Stimulated activated CD4-positive, alpha-beta T cell treated with anti-CD3 and anti-CD28 coated beads, Interleukin-12 subunit alpha, Interleukin-12 subunit beta, amount 100 ng/mL, for 4 hours (primary cell): Measurements from ENCODE around the gene CDK5RAP1.
"Not testable (repeated sequence)": the region's sequence is repeated elsewhere in the genome, so short reads cannot be mapped to it uniquely, and the experiment has no call there.

Experiments used
- DNase-seq: peaks from one replicate; pipeline ENCODE4 v3.0.0-alpha.2; 2020

The CDK5RAP1 gene

GRCh38 chr20:33418033-33418432 lies 16.7 kb upstream of the CDK5RAP1 start:
- DNase-seq = no peak

GRCh38 chr20:33415948-33416347 lies 14.6 kb upstream of the CDK5RAP1 start:
- DNase-seq = no peak

DNA sequence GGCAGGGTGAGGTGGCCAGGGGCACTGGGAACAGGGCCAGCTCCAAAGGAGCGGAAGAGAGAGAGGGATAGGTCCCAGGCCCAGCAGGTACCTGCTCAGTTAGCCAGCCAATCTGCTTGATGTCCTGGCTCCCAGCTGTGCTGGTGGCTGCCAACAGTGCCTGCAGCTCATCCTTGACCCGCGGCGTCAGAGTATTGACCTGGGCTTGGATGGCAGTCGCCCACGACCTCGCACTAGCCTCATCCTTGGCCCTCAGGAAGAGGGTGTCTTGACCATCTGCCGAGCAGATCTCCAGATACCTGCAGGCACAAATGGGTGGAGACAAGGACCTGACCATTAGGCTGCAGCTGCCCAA lies 11.1 kb upstream of the CDK5RAP1 start:
- DNase-seq = no peak

DNA sequence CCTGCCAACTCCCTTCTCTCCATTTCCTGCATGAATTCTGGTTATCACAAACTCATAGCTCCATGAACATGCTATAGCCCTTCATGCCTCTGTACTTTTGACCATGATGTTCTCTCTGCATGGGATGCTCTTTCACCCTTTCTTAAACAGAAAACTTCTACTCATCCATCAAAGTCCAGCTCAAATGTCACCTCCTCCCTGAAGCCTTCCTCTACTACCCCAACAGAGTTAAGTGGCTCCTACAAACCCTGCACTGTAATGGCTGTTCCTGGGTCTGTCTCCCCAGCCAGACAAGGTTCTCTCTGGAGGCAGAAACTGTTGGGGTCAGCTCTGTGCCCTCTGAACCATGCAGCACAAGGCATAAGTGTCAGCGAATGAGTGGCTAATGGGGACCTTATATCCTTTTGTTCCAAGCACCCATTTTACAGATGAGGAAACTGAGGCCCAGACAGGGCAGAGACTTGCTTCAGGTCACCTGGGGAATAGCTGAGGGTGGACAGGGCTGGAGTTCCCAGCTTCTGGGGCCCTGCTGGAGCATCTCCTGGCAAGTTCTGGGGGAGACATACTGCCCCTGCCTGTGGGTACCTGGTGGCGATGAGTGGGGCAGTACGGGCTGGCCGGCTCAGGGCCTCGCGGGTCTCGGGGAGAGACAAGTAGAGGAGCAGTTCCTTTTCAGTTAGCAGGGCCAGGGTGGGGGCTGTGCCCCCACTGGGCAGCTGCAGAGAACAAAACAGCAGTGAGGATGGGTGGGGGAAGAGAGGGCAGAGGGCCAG lies 10.6 kb upstream of the CDK5RAP1 start:
- DNase-seq = no peak

DNA sequence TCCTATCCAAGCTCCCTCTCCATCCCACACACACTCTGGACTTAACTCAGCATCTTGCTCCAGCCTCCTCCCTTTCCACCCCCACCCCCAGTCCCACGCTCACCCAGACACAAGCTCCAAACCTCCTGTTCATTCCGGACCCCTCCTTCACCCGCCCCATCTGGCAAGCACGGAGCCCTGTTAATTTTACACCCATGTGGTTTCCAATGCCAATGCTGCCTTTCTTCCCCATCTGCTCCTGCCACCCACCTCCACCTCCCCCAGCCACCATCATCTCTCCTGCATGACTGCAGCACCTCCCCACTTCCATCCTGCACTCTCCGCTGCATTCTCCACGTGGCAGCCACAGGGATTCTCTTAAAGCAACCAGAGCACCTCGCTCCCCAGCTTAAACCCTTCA lies 9.9 kb upstream of the CDK5RAP1 start:
- DNase-seq = no peak

DNA sequence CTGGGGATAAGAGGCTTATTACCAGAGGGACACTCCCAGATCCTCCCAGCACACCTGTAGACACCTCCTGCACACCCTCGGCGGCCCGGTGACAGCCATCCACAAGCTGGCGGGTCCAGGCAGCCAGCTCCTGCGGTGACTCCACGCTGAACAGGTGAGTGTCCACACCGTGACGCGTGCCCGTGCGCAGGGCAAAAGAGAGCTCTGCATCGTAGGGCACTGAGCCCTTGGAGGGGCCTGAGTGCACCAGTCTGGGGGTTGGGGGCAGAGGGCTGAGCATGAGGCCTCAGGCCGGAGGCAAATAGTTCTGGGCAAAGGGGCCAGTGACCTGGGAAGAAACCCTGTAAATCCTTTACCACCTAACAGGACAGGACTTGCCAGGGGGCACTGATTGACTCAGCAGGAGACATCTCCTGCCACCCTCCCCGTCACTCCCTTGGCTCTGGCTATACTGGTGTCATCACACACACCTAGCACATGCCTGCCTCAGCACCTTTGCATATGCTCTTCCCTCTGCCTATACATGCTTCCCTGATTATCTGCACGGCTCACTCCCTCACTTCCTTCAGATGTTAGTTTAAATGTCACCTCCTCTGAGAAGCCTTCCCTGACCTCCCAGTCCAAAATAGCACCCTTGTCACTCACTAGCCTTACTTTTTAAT lies 8.9 kb upstream of the CDK5RAP1 start:
- DNase-seq = no peak

GRCh38 chr20:33408716-33409654 lies 7.7 kb upstream of the CDK5RAP1 start:
- no peak for DNase-seq

DNA sequence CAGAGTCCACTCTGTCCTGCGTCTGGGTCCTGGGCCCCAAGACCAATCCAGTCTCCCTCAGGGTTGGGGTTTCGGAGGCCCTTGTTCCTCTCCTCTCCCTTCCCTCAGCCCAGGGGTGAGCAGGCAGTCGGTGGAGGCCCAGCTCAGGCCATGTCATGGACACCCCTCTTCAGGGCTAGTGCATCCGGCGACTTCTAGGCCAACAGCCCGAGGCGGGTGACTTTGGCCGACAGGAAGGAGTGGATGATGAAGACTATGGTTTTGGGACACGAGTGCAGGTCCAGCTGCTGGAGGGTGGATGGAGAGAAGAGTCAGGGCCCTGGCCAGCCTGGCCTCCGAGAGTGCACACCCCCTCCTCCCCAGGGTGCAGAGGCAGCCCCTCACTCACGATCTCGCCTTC lies 7.0 kb upstream of the CDK5RAP1 start:
- DNase-seq = no peak

DNA sequence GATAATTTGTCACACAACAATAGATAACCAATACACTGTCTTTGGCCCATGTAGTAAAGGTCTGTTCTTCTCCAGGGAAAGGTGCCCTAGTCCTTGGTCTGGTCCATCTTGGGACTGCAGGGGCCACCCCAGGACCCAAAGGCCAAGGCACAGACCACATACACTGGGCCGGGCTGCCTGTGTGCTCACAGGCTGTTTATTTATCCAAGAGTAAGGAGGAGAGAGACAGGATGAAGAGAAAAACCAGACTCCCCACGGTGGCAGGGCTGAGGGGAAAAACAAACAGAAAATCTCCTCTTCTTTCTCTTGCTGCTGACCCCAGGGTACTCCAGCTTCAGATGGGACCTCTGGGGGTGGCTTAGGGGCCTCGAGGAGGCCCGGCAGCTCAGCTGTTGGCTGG lies 6.5 kb upstream of the CDK5RAP1 start:
- no peak for DNase-seq

- no peak for DNase-seq
Measured at GRCh38 chr20:33407251-33407650, 5.9 kb upstream of the CDK5RAP1 start.

DNA sequence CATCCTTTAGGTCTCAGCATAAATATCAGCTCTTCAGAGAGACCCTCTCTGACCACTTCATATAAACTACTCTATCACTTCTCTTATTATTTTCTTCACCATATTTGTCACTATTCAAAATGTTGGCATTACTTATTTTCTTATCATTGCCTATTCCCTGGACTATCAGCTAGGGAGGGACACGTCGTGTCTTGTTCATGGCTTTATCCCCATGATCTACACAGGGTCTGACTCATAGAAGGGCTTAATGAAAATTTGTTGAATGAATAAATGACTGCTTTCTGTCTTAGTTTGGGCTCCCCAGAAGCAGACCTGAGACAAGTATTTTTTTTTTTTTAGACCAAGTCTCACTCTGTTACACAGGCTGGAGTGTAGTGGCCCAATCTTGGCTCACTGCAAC lies 3.0 kb upstream of the CDK5RAP1 start:
- DNase-seq = no peak

GRCh38 chr20:33401921-33402369 lies 626 bp upstream of the CDK5RAP1 start:
- no peak for DNase-seq

- no peak for DNase-seq
Measured at GRCh38 chr20:33400812-33401183, 521 bp downstream of the CDK5RAP1 start.

DNA sequence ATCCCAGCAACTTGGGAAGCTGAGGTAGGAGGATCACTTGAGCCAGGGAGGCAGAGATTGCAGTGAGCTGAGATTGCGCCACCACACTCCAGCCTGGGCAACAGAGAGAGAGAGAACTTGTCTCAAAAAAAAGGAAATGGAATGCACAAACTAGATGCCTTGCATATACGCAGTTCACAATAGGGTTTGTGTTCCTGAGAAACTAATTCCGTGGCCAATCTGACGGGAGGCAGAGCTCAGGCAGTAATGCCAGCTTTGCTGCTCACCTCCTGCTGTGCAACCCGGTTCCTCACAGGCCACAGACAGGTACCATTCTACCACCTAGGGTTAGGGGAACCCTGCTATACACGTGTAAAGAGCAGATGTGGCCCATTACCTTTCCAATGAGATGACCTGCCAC lies 1.4 kb downstream of the CDK5RAP1 start:
- no peak for DNase-seq

- no peak for DNase-seq
Measured at GRCh38 chr20:33394718-33395117, 6.6 kb downstream of the CDK5RAP1 start.

DNA sequence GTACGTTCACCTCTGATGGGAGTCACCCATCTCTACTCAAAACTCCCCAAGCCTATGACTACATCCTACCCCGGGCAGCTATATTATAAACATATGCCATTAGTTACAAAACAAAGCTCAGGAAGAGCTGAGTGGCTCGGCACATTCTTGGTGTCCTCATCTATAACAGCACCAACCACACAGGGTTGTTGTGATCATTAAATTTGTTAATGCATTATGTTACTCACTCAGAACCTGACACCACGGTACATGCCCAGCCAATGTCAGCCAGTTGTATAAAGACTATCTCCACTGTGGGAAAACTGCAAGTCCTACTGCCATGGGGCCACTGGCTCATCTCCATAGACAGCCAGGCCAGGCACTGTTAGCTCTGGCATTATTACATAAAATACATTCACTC lies 7.7 kb downstream of the CDK5RAP1 start:
- DNase-seq = no peak

DNA sequence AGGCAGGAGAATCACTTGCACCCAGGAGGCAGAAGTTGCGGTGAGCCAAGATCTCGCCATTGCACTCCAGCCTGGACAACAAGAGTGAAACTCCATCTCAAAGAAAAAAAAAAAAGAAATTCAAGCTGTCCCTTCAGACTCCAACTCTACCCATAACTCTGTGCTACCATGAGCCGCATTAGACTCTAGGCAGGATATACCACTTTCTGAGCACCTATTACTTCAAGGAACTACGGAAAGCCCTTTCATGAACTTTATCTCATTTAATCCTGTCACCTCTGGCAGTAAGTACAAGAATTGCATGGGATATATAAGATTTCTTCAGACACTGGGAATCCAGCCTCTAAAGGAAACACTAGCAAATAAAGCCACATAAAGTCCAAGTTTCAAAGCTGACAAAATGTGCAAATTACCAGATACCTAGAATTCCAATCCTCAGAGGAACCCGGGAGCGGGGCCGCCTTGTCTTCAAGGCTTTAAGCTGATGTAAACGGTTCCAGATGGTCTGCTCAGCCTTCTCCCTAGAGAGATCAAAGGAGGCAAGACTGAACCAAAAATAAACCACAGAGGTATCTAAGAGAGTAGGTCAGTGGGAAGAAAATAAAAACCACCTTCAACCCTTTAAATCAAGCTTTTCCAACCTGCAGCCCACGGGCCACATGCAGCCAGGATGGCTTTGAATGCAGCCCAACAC lies 9.4 kb downstream of the CDK5RAP1 start:
- no peak for DNase-seq

DNA sequence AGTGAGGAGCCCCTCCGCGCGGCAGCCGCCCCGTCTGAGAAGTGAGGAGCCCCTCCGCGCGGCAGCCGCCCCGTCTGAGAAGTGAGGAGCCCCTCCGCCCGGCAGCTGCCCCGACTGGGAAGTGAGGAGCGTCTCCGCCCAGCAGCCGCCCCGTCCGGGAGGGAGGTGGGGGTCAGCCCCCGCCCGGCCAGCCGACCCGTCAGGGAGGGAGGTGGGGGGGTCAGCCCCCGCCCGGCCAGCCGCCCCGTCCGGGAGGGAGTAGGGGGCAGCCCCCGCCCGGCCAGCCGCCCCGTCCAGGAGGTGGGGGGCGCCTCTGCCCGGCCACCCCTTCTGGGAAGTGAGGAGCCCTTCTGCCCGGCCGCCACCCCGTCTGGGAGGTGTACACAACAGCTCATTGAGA lies 12.0 kb downstream of the CDK5RAP1 start:
- DNase-seq = not testable (repeated sequence)

GRCh38 chr20:33388268-33388667 lies 13.1 kb downstream of the CDK5RAP1 start:
- no peak for DNase-seq

DNA sequence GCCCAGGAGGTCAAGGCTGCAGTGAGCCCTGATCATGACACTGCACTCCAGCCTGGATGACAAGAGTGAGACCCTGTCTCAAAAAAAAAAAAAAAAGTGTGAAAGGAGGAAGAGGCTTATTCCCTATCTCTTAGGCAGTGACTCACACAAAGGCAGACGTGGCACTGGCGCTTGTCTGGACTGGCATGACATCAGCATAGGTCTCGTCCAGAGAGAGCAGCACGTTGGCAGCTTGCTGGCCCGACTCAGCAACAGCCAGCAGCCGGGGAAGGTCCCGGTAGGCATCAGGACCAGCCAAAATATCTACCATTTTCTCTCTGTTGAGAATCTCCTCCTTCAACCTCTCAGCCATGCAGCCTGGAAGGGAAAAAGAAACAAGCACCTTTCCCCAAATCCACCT lies 14.1 kb downstream of the CDK5RAP1 start:
- no peak for DNase-seq

DNA sequence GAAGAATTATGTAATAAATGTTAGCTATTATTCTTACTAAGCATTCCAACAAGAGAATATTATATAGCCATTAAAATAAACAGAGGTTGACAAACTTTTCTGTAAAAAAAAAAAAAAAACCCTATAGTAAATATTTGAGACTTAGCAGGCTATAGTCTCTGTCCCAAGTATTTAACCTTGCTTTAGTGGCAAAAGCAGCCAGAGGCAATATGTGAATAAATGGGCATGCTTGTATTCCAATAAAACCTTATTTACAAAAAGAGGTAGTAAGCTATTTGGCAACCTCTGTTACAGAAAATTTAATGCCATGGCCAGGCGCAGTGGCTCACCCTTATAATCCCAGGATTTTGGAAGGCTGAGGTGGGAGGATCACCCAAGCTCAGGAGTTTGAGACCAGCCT lies 14.6 kb downstream of the CDK5RAP1 start:
- DNase-seq = no peak

- DNase-seq = no peak
Measured at GRCh38 chr20:33377366-33377765, 24.0 kb downstream of the CDK5RAP1 start.
